ENCODE data around the gene SDC1. TPM values are rescaled to one million over a fixed set of nuclear protein-coding genes. Genes with fewer than 3 reads are reported as not detected.
A peak's percentile ranks its signal among the peaks of the same experiment; 100 is the strongest.

SDC1 gene
- total and polyA plus RNA-seq, 2 donors from 2014 or later = 206 to 266 TPM

DNA sequence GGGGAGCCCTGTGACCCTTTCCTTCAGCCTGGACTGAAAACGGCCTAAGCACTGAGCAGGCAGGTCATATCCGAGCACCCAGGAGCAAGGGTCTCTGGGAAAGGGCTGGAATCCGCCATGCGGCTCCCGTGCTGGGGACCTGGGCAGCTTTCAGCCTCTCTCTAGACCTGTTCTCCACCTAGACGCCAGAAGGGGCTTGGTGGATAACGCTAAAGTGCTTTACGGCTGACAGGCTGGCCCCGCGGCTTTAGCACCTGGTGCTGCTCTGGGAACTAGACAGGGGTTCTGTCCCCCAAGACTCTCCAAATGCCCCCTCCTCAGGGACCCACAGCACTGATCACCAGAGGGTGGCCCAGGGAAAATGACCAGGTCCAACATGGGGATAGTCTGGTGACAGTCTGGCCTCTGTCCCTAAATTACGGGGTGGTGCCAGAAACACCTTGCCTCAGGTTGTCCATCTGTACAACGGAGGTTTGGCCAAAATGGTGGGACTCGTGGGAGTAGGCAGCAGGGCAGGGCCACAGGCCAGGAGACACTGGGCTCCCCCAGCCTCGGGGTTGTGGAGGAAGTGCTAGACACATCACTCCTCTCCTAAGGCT is 13.0 kb downstream of the SDC1 start:
- Histone ChIP-seq H3K9me3 (ENCODE audit: control insufficient read depth in 2 of 3, insufficient read depth in 1 of 3, low read length in 3 of 3) (no peaks in the 10 kb centered on the region), H3K4me3 (ENCODE audit: low read length in 3 of 3) (no peak overlapping the region), H3K9ac (ENCODE audit: low read length in 3 of 3) (peak overlapping the region in 1 of 3 donors; percentile 34), H3K36me3 (ENCODE audit: control insufficient read depth in 2 of 3, insufficient read depth in 3 of 3, low read length in 3 of 3) (peaks cover 0 to 9% (median 2%) of the 10 kb centered on the region in 3 donors), H3K27ac (ENCODE audit: low read depth in 2 of 2, low read length in 2 of 2) (peak overlapping the region in 1 of 2 donors; percentile 83), H3K4me1 (ENCODE audit: control insufficient read depth in 2 of 3, insufficient read depth in 2 of 3, low read depth in 1 of 3, low read length in 3 of 3) (peaks cover 3 to 67% (median 45%) of the 10 kb centered on the region in 3 donors), H3K27me3 (ENCODE audit: control insufficient read depth, insufficient read depth, low read length) (no peaks in the 10 kb centered on the region)
- intact Hi-C loops (cut with DNase I) = no loop called here
- TF ChIP-seq, protein P1, sequence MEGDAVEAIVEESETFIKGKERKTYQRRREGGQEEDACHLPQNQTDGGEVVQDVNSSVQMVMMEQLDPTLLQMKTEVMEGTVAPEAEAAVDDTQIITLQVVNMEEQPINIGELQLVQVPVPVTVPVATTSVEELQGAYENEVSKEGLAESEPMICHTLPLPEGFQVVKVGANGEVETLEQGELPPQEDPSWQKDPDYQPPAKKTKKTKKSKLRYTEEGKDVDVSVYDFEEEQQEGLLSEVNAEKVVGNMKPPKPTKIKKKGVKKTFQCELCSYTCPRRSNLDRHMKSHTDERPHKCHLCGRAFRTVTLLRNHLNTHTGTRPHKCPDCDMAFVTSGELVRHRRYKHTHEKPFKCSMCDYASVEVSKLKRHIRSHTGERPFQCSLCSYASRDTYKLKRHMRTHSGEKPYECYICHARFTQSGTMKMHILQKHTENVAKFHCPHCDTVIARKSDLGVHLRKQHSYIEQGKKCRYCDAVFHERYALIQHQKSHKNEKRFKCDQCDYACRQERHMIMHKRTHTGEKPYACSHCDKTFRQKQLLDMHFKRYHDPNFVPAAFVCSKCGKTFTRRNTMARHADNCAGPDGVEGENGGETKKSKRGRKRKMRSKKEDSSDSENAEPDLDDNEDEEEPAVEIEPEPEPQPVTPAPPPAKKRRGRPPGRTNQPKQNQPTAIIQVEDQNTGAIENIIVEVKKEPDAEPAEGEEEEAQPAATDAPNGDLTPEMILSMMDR (IDR thresholded peaks at IDR 0.05; ENCODE audit: borderline replicate concordance, extremely low read depth, insufficient read depth) = no peak
- DNase-seq = no peak
- no peak for FAIRE-seq

- H3K9ac ChIP-seq (ENCODE audit: low read length in 3 of 3) = no peak overlapping the region
- H3K27ac ChIP-seq (ENCODE audit: low read depth in 2 of 2, low read length in 2 of 2) = peak overlapping the region in 1 of 2 donors; percentile 16
- DNase-seq (no peak), FAIRE-seq (no peak)
- no peaks in the 10 kb centered on the region for H3K27me3 ChIP-seq (ENCODE audit: control insufficient read depth, insufficient read depth, low read length)
- H3K4me3 ChIP-seq (ENCODE audit: low read length in 3 of 3) = no peak overlapping the region
- peaks cover 3 to 70% (median 46%) of the 10 kb centered on the region in 3 donors for H3K4me1 ChIP-seq (ENCODE audit: control insufficient read depth in 2 of 3, insufficient read depth in 2 of 3, low read depth in 1 of 3, low read length in 3 of 3)
- TF ChIP-seq, protein P1 (IDR thresholded peaks at IDR 0.05; ENCODE audit: borderline replicate concordance, extremely low read depth, insufficient read depth) = no peak
- H3K9me3 ChIP-seq (ENCODE audit: control insufficient read depth in 2 of 3, insufficient read depth in 1 of 3, low read length in 3 of 3) = no peaks in the 10 kb centered on the region
- H3K36me3 ChIP-seq (ENCODE audit: control insufficient read depth in 2 of 3, insufficient read depth in 3 of 3, low read length in 3 of 3) = peaks cover 0 to 9% (median 2%) of the 10 kb centered on the region in 3 donors
- intact Hi-C loops (cut with DNase I) = no loop called here
Observed at GRCh38 chr2:20211420-20211819, 13.5 kb downstream of the SDC1 start.

GRCh38 chr2:20210462-20210861 is 14.5 kb downstream of the SDC1 start:
- no peak for DNase-seq
- H3K4me1 ChIP-seq (ENCODE audit: control insufficient read depth in 2 of 3, insufficient read depth in 2 of 3, low read depth in 1 of 3, low read length in 3 of 3) = peaks cover 3 to 65% (median 50%) of the 10 kb centered on the region in 3 donors
- no peak overlapping the region for H3K27ac ChIP-seq (ENCODE audit: low read depth in 2 of 2, low read length in 2 of 2)
- H3K9ac ChIP-seq (ENCODE audit: low read length in 3 of 3) = no peak overlapping the region
- no peaks in the 10 kb centered on the region for H3K9me3 ChIP-seq (ENCODE audit: control insufficient read depth in 2 of 3, insufficient read depth in 1 of 3, low read length in 3 of 3)
- H3K27me3 ChIP-seq (ENCODE audit: control insufficient read depth, insufficient read depth, low read length) = no peaks in the 10 kb centered on the region
- no peak for FAIRE-seq
- peaks cover 0 to 9% (median 2%) of the 10 kb centered on the region in 3 donors for H3K36me3 ChIP-seq (ENCODE audit: control insufficient read depth in 2 of 3, insufficient read depth in 3 of 3, low read length in 3 of 3)
- H3K4me3 ChIP-seq (ENCODE audit: low read length in 3 of 3) = no peak overlapping the region
- intact Hi-C loops (cut with DNase I) = no loop called here
- TF ChIP-seq, protein P1 (IDR thresholded peaks at IDR 0.05; ENCODE audit: borderline replicate concordance, extremely low read depth, insufficient read depth) = no peak

Measured in kidney (tissue), 14 donors.